OCI-LY3 (cell line): ENCODE data around the gene PNPLA4.

ENCODE experiments used
- H2AFZ ChIP-seq: fragments of 200-600, 300-600 bp; shearing (Covaris generic); 2 replicates; pipeline ENCODE4 v1.6.0; 2014; ENCODE audit warnings: antibody characterized with exemption, low read depth, low read length
- H3K27ac ChIP-seq: fragments of 200-600, 300-600 bp; sonication (generic); 2 replicates; pipeline ENCODE4 v1.5.1; 2014; ENCODE audit warnings: mild to moderate bottlenecking, low read length, moderate library complexity, mixed read lengths
- H3K27me3 ChIP-seq: fragments of 200-600, 300-600 bp; sonication (generic); 2 replicates; pipeline ENCODE4 v1.6.1; 2014; ENCODE audit warnings: low read depth, low read length, mixed read lengths
- H3K36me3 ChIP-seq: fragments of 200-600, 300-600 bp; sonication (generic); replicated peaks from 2 replicates; pipeline ENCODE3; 2014; ENCODE audit warnings: low read depth, low read length, mixed read lengths
- H3K4me1 ChIP-seq: fragments of 300-600, 200-600 bp; sonication (generic); 2 replicates; pipeline ENCODE4 v1.6.1; 2014; ENCODE audit warnings: low read length, mixed read lengths
- H3K4me2 ChIP-seq: fragments of 200-600, 300-600 bp; sonication (generic); 2 replicates; pipeline ENCODE4 v1.6.1; 2014; ENCODE audit warnings: low read length, mixed read lengths
- H3K4me3 ChIP-seq: fragments of 300-600, 200-600 bp; sonication (generic); 2 replicates; pipeline ENCODE4 v1.5.1; 2014; ENCODE audit warnings: antibody characterized with exemption, mild to moderate bottlenecking, low read length, moderate library complexity
- H3K79me2 ChIP-seq: fragments of 300-600, 200-600 bp; shearing (Covaris generic); 2 replicates; pipeline ENCODE4 v1.6.1; 2014; ENCODE audit warnings: mild to moderate bottlenecking, low read length, mixed read lengths
- H3K9ac ChIP-seq: fragments of 300-600, 200-600 bp; shearing (Covaris generic); 2 replicates; pipeline ENCODE4 v1.6.0; 2014; ENCODE audit warnings: mild to moderate bottlenecking, low read length, moderate library complexity
- H3K9me3 ChIP-seq: fragments of 200-600, 300-600 bp; shearing (Covaris generic); 2 replicates; pipeline ENCODE4 v1.6.1; 2014; ENCODE audit warnings: low read length, mixed read lengths; ENCODE audit not compliant: insufficient read depth
- H4K20me1 ChIP-seq: fragments of 200-600, 300-600 bp; sonication (generic); 2 replicates; pipeline ENCODE4 v1.6.1; 2016; ENCODE audit warnings: low read length, mixed read lengths; ENCODE audit not compliant: insufficient read depth
- CTCF ChIP-seq: fragments of 200-600, 300-600 bp; sonication (generic); IDR thresholded peaks from 2 replicates; pipeline ENCODE4 v1.5.1; 2014; ENCODE audit warnings: antibody characterized with exemption, low read length, low read depth
- EZH2phosphoT487 ChIP-seq: fragments of 200-600 bp; shearing (Covaris generic); IDR thresholded peaks from 2 replicates; pipeline ENCODE4 v1.6.1; 2018; ENCODE audit warnings: antibody characterized with exemption, mixed run types, low read depth

PNPLA4 gene

GRCh38 chrX:7908821-7909220 lies 18.4 kb downstream of the PNPLA4 start:
- TF ChIP-seq CTCF, result no peak
- no peaks in the 10 kb centered on the region for H3K9me3 ChIP-seq
- no peaks in the 10 kb centered on the region for H3K27me3 ChIP-seq
- no peak overlapping the region for H2AFZ ChIP-seq
- H3K79me2 ChIP-seq, result no peaks in the 10 kb centered on the region
- no peaks in the 10 kb centered on the region for H3K36me3 ChIP-seq
- no peaks in the 10 kb centered on the region for H4K20me1 ChIP-seq
- H3K4me3 ChIP-seq, result no peak overlapping the region
- H3K4me1 ChIP-seq, result no peaks in the 10 kb centered on the region
- H3K9ac ChIP-seq, result no peak overlapping the region
- H3K27ac ChIP-seq, result no peak overlapping the region
- no peak overlapping the region for H3K4me2 ChIP-seq

GRCh38 chrX:7904562-7904961 lies 22.7 kb downstream of the PNPLA4 start:
- H3K27me3 ChIP-seq, result no peaks in the 10 kb centered on the region
- H3K9ac ChIP-seq, result no peak overlapping the region
- H2AFZ ChIP-seq, result no peak overlapping the region
- H3K36me3 ChIP-seq, result no peaks in the 10 kb centered on the region
- H3K27ac ChIP-seq, result no peak overlapping the region
- H3K9me3 ChIP-seq, result no peaks in the 10 kb centered on the region
- no peak overlapping the region for H3K4me3 ChIP-seq
- no peaks in the 10 kb centered on the region for H4K20me1 ChIP-seq
- TF ChIP-seq EZH2phosphoT487 (no peak), CTCF (no peak)
- H3K79me2 ChIP-seq, result no peaks in the 10 kb centered on the region
- no peak overlapping the region for H3K4me2 ChIP-seq
- no peaks in the 10 kb centered on the region for H3K4me1 ChIP-seq

GRCh38 chrX:7891928-7892327 lies 35.3 kb downstream of the PNPLA4 start:
- Histone ChIP-seq H4K20me1 (no peaks in the 10 kb centered on the region), H3K4me2 (no peak overlapping the region), H3K79me2 (no peaks in the 10 kb centered on the region), H2AFZ (no peak overlapping the region), H3K4me1 (no peaks in the 10 kb centered on the region), H3K27me3 (no peaks in the 10 kb centered on the region), H3K9me3 (no peaks in the 10 kb centered on the region), H3K4me3 (no peak overlapping the region), H3K36me3 (no peaks in the 10 kb centered on the region), H3K9ac (no peak overlapping the region), H3K27ac (no peak overlapping the region)
- TF ChIP-seq EZH2phosphoT487 (no peak), CTCF (no peak)

GRCh38 chrX:7889680-7890079 lies 37.5 kb downstream of the PNPLA4 start:
- H3K9ac ChIP-seq, result no peak overlapping the region
- H3K36me3 ChIP-seq, result no peaks in the 10 kb centered on the region
- H3K79me2 ChIP-seq, result no peaks in the 10 kb centered on the region
- H2AFZ ChIP-seq, result no peak overlapping the region
- no peaks in the 10 kb centered on the region for H3K9me3 ChIP-seq
- no peak for TF ChIP-seq CTCF
- no peak for TF ChIP-seq EZH2phosphoT487
- no peak overlapping the region for H3K4me2 ChIP-seq
- no peak overlapping the region for H3K27ac ChIP-seq
- no peaks in the 10 kb centered on the region for H3K4me1 ChIP-seq
- H4K20me1 ChIP-seq, result no peaks in the 10 kb centered on the region
- H3K27me3 ChIP-seq, result no peaks in the 10 kb centered on the region
- H3K4me3 ChIP-seq, result no peak overlapping the region
